Hepatocyte (in vitro differentiated cells): ENCODE measurements around the gene KCNJ12. TPM values are rescaled to one million over a fixed set of nuclear protein-coding genes. Genes with fewer than 3 reads are reported as not detected.
"Not testable (repeated sequence)": the region's sequence is repeated elsewhere in the genome, so short reads cannot be mapped to it uniquely, and the experiment has no call there.

ENCODE experiments used
- DNase-seq: peaks from one replicate; pipeline ENCODE4 v3.0.0-alpha.2; 2016; ENCODE audit warnings: low spot score
- H2AFZ ChIP-seq: fragments of 200-600 bp; sonication (generic); 2 replicates; pipeline ENCODE4 v1.6.0; 2016; ENCODE audit warnings: antibody characterized with exemption, mild to moderate bottlenecking
- H3K27ac ChIP-seq: fragments of 200-600 bp; sonication (generic); 2 replicates; pipeline ENCODE4 v1.5.1; 2016; ENCODE audit warnings: mild to moderate bottlenecking
- H3K27me3 ChIP-seq: fragments of 200-600 bp; sonication (generic); 2 replicates; pipeline ENCODE4 v1.6.1; 2016
- H3K36me3 ChIP-seq: fragments of 200-600 bp; sonication (generic); replicated peaks from 2 replicates; pipeline ENCODE4 v1.5.1; 2016; ENCODE audit warnings: low read depth; ENCODE audit not compliant: insufficient read depth
- H3K4me1 ChIP-seq: fragments of 200-600 bp; sonication (generic); 2 replicates; pipeline ENCODE4 v1.5.1; 2016; ENCODE audit warnings: mild to moderate bottlenecking, moderate library complexity; ENCODE audit not compliant: insufficient read depth
- H3K4me2 ChIP-seq: fragments of 200-600 bp; sonication (generic); 2 replicates; pipeline ENCODE4 v1.6.0; 2016
- H3K4me3 ChIP-seq: fragments of 200-600 bp; sonication (generic); 2 replicates; pipeline ENCODE4 v1.5.1; 2016; ENCODE audit warnings: mild to moderate bottlenecking
- H3K79me2 ChIP-seq: fragments of 200-600 bp; sonication (generic); 2 replicates; pipeline ENCODE4 v1.6.0; 2017; ENCODE audit warnings: mild to moderate bottlenecking
- H3K9me2 ChIP-seq: fragments of 200-600 bp; sonication (generic); replicated peaks from 2 replicates; pipeline ENCODE4 v1.6.0; 2017; ENCODE audit warnings: mild to moderate bottlenecking; ENCODE audit not compliant: insufficient read depth
- H3K9me3 ChIP-seq: fragments of 200-600 bp; sonication (generic); 2 replicates; pipeline ENCODE4 v1.5.1; 2016; ENCODE audit warnings: low read depth, mild to moderate bottlenecking
- H4K20me1 ChIP-seq: fragments of 200-600 bp; sonication (generic); 2 replicates; pipeline ENCODE4 v1.6.0; 2016; ENCODE audit warnings: mild to moderate bottlenecking; ENCODE audit not compliant: insufficient read depth, poor library complexity, severe bottlenecking
- EZH2 ChIP-seq: fragments of 200-600 bp; sonication (generic); IDR thresholded peaks from 2 replicates; pipeline ENCODE4 v1.6.1; 2016; ENCODE audit warnings: antibody characterized with exemption, mild to moderate bottlenecking, borderline replicate concordance
- EZH2phosphoT487 ChIP-seq: fragments of 200-600 bp; sonication (generic); IDR thresholded peaks from one replicate; pipeline ENCODE4 v1.6.1; 2018; ENCODE audit warnings: antibody characterized with exemption, mild to moderate bottlenecking, low read depth, moderate library complexity; ENCODE audit not compliant: unreplicated experiment, severe bottlenecking
- WGBS: methylation state at CpG from one replicate; pipeline ENCODE4 v1.1.6; 2016; ENCODE audit warnings: low lambda C conversion rate; ENCODE audit errors: missing lambda C conversion rate; 5-methylcytosine and 5-hydroxymethylcytosine counted together
- polyA plus RNA-seq: library from polyadenylated mRNA; unstranded; fragments of >200 nt; fragmentation: Nextera tagmentation; extraction: Ambion mirVana; gene quantifications from 2 replicates; pipeline ENCODE4 v1.2.1, GENCODE V29; 2016
- total RNA-seq: library from RNA; depleted of rRNA; stranded (reverse); fragments of >200 nt; gene quantifications from 2 replicates; pipeline ENCODE4 v1.2.3, GENCODE V29; 2014
- TF ChIP-seq, protein P1 (sequence below): fragments of 200-600 bp; sonication (generic); IDR thresholded peaks from 2 replicates; pipeline ENCODE4 v1.5.1; 2016; ENCODE audit warnings: antibody characterized with exemption, mild to moderate bottlenecking; ENCODE audit not compliant: poor library complexity

KCNJ12 gene
- total and polyA plus RNA-seq, 2 experiments from 2014 or later: 0.15 to 0.73 TPM

GRCh38 chr17:21417921-21418320 lies 41.8 kb downstream of the KCNJ12 start:
- no peak for DNase-seq
- H3K4me1 ChIP-seq: no peaks in the 10 kb centered on the region
- no peak overlapping the region for H2AFZ ChIP-seq
- no peaks in the 10 kb centered on the region for H3K9me3 ChIP-seq
- no peak overlapping the region for H3K4me3 ChIP-seq
- H3K9me2 ChIP-seq: no peaks in the 10 kb centered on the region
- H4K20me1 ChIP-seq: no peaks in the 10 kb centered on the region
- no peaks in the 10 kb centered on the region for H3K27me3 ChIP-seq
- no peak overlapping the region for H3K27ac ChIP-seq
- H3K4me2 ChIP-seq: no peak overlapping the region
- H3K79me2 ChIP-seq: no peaks in the 10 kb centered on the region
- TF ChIP-seq EZH2 (no peak), EZH2phosphoT487 (no peak)
- TF ChIP-seq, protein P1, sequence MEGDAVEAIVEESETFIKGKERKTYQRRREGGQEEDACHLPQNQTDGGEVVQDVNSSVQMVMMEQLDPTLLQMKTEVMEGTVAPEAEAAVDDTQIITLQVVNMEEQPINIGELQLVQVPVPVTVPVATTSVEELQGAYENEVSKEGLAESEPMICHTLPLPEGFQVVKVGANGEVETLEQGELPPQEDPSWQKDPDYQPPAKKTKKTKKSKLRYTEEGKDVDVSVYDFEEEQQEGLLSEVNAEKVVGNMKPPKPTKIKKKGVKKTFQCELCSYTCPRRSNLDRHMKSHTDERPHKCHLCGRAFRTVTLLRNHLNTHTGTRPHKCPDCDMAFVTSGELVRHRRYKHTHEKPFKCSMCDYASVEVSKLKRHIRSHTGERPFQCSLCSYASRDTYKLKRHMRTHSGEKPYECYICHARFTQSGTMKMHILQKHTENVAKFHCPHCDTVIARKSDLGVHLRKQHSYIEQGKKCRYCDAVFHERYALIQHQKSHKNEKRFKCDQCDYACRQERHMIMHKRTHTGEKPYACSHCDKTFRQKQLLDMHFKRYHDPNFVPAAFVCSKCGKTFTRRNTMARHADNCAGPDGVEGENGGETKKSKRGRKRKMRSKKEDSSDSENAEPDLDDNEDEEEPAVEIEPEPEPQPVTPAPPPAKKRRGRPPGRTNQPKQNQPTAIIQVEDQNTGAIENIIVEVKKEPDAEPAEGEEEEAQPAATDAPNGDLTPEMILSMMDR: no peak
- H3K36me3 ChIP-seq: no peaks in the 10 kb centered on the region
- 90% methylated on average over 9 of the region's 9 CpGs for WGBS

DNA sequence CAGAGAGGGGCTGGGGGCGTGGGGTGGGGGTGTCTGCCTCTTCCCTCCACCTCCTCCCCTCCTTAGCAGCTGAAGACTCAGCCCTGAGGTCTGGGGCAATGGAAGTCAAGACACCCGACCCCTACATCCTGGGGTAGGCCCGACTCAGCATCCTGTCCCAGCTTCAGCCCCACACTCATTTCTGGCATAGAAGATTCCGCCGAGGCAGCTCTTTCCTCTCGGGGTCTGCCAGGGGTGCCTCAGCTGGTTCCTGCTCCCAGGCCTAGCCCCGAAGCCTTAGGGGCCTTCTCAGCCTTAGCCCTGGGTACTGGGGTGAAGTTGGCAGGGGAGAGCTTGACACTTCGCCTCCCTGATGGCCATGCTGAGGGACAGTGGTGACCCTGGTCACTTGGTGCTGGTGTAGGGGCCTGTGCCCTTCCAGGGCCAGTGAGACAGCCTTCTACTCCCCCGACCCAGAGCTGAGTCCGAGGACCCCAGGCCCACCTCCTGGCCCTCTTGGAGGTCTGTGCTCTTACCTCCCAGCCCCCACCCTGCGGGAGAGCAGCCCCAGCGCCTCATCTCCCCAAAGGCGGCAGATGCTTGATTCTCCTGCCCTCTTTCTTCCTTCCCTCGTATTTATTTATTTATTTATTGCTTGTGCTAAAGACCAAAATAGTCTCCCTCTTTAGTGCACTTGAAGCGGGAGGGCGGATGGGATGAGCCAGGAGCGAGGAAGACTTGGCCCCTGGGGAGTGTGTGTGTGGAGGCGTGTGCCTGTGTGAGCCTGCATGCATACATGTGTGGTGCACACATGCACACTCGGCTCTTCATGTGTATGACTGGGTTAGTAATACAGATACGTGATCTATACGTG lies 42.5 kb downstream of the KCNJ12 start:
- TF ChIP-seq, protein P1: no peak
- TF ChIP-seq EZH2 (no peak), EZH2phosphoT487 (no peak)
- no peak overlapping the region for H2AFZ ChIP-seq

DNA sequence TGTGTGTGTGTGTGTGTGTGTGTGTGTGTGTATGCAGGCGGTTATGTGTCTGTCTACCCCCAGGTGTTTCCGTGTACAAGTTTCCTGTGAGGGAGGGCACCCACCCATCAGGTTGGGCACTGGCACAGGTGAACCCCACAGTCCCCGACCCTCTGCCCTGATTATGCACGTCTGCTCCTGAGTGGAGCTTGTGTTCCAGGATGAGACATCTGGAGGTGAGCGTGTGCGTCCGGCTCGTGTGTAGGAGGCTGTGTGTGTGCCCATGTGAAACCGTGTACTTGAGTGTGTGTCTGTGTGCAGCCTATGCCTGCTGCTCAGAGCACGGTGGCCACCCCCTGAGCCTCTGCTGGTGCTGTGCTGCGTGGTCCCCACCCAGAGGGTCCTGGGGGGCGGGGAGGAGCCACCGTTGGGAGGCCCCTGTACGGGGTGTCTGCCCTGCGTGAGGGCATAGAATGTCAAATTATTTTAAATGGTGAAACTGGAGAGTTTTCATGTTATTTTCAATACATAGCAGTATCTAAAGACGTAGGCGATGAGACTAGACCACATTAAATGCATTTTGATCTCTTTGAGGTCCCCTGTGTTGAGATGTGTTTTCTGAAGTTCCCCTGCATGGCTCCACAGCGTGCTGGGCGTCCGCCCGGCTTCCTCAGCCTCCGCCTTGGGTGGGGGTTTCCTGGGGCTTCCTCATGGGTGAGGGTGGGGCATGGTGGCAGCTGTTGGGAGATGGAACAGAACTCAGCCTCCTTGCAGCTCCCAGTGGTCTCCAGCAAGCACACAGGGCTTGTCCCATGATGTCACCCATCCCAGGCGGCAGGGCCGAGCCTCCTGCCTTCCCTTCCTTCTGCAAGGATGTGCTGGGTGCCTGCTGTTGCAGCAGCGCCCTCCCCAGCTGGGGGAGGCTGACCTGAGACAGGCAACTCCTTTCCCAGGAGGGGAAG lies 43.4 kb downstream of the KCNJ12 start:
- WGBS: 81% methylated on average over 25 of the region's 25 CpGs
- no peak overlapping the region for H2AFZ ChIP-seq
- no peak for TF ChIP-seq EZH2phosphoT487
- TF ChIP-seq EZH2: no peak
- TF ChIP-seq, protein P1: no peak
- no peak overlapping the region for H3K4me2 ChIP-seq
- no peaks in the 10 kb centered on the region for H3K4me1 ChIP-seq
- no peak overlapping the region for H3K4me3 ChIP-seq
- no peaks in the 10 kb centered on the region for H4K20me1 ChIP-seq
- H3K27me3 ChIP-seq: no peaks in the 10 kb centered on the region
- DNase-seq: no peak
- no peaks in the 10 kb centered on the region for H3K36me3 ChIP-seq
- H3K79me2 ChIP-seq: no peaks in the 10 kb centered on the region
- no peak overlapping the region for H3K27ac ChIP-seq
- no peaks in the 10 kb centered on the region for H3K9me2 ChIP-seq
- no peaks in the 10 kb centered on the region for H3K9me3 ChIP-seq

More for the DNA sequence above, 42.5 kb downstream of the KCNJ12 start:
- Histone ChIP-seq H3K4me2 (no peak overlapping the region), H3K4me1 (no peaks in the 10 kb centered on the region), H3K36me3 (no peaks in the 10 kb centered on the region), H3K79me2 (no peaks in the 10 kb centered on the region), H3K27ac (no peak overlapping the region), H3K9me2 (no peaks in the 10 kb centered on the region), H3K9me3 (no peaks in the 10 kb centered on the region), H3K27me3 (no peaks in the 10 kb centered on the region), H4K20me1 (no peaks in the 10 kb centered on the region), H3K4me3 (no peak overlapping the region)
- DNase-seq: no peak
- WGBS: 90% methylated on average over 20 of the region's 21 CpGs

- WGBS: 72% methylated on average over 11 of the region's 11 CpGs
- not testable (repeated sequence) for H3K9me3 ChIP-seq, H3K4me3 ChIP-seq, H3K27me3 ChIP-seq, H3K4me1 ChIP-seq, H3K9me2 ChIP-seq, H2AFZ ChIP-seq, H3K79me2 ChIP-seq, DNase-seq, H3K36me3 ChIP-seq, H3K4me2 ChIP-seq, H4K20me1 ChIP-seq, H3K27ac ChIP-seq
These were observed 44.4 kb downstream of the KCNJ12 start for GRCh38 chr17:21420503-21421090.

DNA sequence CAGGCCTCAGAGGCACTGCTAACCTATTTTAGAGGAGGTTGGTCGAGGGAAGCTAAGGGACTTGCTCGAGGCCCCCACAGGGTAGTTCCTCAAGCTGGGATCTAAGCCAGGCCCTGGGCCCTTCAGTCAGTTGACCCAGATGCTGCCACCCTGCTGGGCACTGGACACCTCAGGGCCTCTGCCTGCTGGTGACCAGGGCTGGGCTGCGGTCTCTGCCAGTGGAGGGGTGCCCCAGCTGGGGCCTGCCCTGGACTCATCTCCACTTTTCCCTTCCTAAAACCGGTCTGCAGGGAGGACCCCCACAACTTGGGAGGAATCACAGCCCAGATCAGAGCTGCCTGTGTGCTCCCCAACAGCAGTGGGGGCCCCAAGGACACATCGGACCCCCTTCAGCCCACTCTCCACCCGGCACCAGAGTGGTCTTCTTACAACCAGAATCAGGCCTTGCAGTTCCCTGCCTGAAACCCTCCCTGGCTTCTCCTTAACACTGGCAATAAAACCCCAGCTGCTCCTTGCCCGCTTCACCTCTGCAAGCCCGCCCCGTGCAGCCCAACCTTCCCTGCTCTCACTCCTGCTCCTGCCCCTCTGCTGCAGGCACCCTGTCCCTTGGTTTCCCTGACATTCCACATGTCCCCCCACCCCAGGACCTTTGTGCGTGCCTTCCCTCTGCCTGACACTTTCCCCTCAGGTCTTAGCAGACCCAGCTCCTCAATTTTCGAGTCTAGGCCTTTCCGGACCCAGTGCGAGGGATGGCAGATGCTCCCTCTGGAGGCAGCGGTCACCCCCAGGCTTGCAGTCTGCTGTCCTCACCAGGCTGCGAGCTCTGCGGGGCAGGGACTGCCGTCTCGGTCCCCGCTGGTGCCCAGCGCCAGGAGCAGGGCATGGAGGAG lies 45.5 kb downstream of the KCNJ12 start:
- WGBS: 89% methylated on average over 20 of the region's 20 CpGs
- not testable (repeated sequence) for H3K9me3 ChIP-seq, H4K20me1 ChIP-seq, H3K4me2 ChIP-seq, H3K27me3 ChIP-seq, H3K4me1 ChIP-seq, H2AFZ ChIP-seq, H3K4me3 ChIP-seq, H3K36me3 ChIP-seq, H3K27ac ChIP-seq, H3K9me2 ChIP-seq, H3K79me2 ChIP-seq, DNase-seq
